Esophagus squamous epithelium (tissue), 5 donors: ENCODE data around the gene EMP1. TPM values are rescaled to one million over a fixed set of nuclear protein-coding genes. Genes with fewer than 3 reads are reported as not detected.

Source experiments
- DNase-seq: peaks from one replicate; lab custom pipeline; 2025; lab: John Stamatoyannopoulos, UW
- H3K27ac ChIP-seq, 4 donors: fragments of 200-600 bp; sonication (generic); one replicate each; pipeline ENCODE4 v1.5.1; 2016 to 2019; ENCODE audit warnings: mild to moderate bottlenecking in 1 of 4
- H3K27me3 ChIP-seq, 4 donors: fragments of 200-600 bp; sonication (generic); 1 replicate in 3 of 4; 2 replicates in 1 of 4; pipeline versions ENCODE4 v1.5.1 to v1.6.0; 2017 to 2021; ENCODE audit warnings: antibody characterized with exemption in 1 of 4
- H3K36me3 ChIP-seq, 3 donors: fragments of 200-600 bp; sonication (generic); one replicate each; pipeline ENCODE4 v1.5.1; 2016 to 2019
- H3K4me1 ChIP-seq, 3 donors: fragments of 200-600 bp; sonication (generic); one replicate each; pipeline ENCODE4 v1.5.1; 2017 to 2019
- H3K4me3 ChIP-seq, 4 donors: fragments of 200-600 bp; sonication (generic); 1 replicate in 3 of 4; 2 replicates in 1 of 4; pipeline ENCODE4 v1.5.1; 2016 to 2019; ENCODE audit warnings: mild to moderate bottlenecking in 2 of 4, moderate library complexity in 1 of 4
- H3K9me3 ChIP-seq, 3 donors: fragments of 200-600 bp; sonication (generic); one replicate each; pipeline ENCODE4 v1.5.1; 2016 to 2019
- CTCF ChIP-seq, 6 experiments: fragments of 450-650 bp in 4 of 6; fragments of 200-600 bp in 2 of 6; sonication (generic) in 2 of 6; IDR thresholded peaks; one replicate each; pipeline ENCODE4 v1.5.1; 2016 to 2019; ENCODE audit warnings: antibody characterized with exemption in 6 of 6, mild to moderate bottlenecking in 4 of 6, moderate library complexity in 4 of 6
- POLR2A ChIP-seq, 4 donors: fragments of 450-650 bp; IDR thresholded peaks; one replicate each; pipeline ENCODE4 v1.6.1; 2017; ENCODE audit warnings: antibody characterized with exemption in 4 of 4, mild to moderate bottlenecking in 4 of 4, moderate library complexity in 3 of 4
- WGBS, 2 donors: methylation state at CpG; one replicate each; pipeline ENCODE4 v1.1.5; 2018; 5-methylcytosine and 5-hydroxymethylcytosine counted together
- intact Hi-C: fragments of 100-400 bp; cut with DNase I; formaldehyde crosslinking; loops from one replicate; pipeline ENCODE4 v1.15.0; 2022
- total RNA-seq, 4 donors: library from RNA; depleted of rRNA; stranded (reverse); fragments of >200 nt; gene quantifications; one replicate each; pipeline ENCODE4 v1.1.0, GENCODE V29; 2016
- donor health status: DM: yes; HTN: yes; CAD: no.

EMP1 gene
- total RNA-seq, 4 donors from 2014 or later = 2,742 to 8,541 (median 3,206) TPM

DNA sequence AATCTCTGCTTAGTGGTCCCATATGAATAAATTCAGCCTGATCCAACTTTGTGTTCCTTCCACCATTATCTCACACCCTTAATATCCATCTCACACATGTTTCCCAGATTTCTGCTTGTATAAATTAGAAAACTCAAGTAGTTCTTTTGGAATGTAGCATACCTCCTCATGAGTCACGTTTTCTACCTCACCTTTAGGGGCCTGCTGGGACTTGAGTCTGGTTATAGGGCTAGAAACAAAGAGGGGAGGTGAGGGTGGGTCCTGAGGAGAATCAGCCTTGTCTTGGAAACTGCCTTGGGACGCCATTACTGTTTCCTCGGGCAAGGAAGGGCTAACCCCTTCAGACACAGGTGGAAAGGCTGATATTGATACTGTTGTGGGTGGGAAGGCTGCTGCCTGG, 51.1 kb downstream of the EMP1 start:
- no peak for TF ChIP-seq POLR2A (IDR thresholded peaks at IDR 0.05)
- no peak for TF ChIP-seq CTCF (IDR thresholded peaks at IDR 0.05)
- DNase-seq = no peak

DNA sequence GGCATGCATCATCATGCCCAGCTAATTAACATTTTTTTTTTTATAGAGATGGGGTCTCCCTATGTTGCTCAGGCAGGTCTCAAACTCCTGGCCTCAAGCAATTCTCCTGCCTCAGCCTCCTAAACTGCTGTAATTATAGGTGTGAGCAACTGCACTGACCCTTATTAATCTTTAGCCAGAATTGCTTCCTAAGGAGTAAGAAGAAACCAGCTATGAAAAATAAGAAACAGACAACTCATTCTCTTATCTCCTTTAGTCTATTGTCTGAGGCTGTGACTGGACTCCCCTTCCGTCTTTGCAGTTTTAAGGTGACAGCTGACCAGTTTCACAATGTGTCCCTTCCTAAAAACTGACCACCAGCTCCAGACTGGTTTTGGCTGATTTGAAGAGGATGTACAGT, 52.4 kb downstream of the EMP1 start:
- H3K4me3 ChIP-seq = no peak overlapping the region
- intact Hi-C loops = no loop called here
- DNase-seq = no peak
- no peak overlapping the region for H3K27ac ChIP-seq
- no peaks in the 10 kb centered on the region for H3K9me3 ChIP-seq
- 85 to 93% methylated on average over 1 of the region's 1 CpG for WGBS, 2 donors
- no peaks in the 10 kb centered on the region for H3K4me1 ChIP-seq
- no peaks in the 10 kb centered on the region for H3K27me3 ChIP-seq
- no peak for TF ChIP-seq POLR2A (IDR thresholded peaks at IDR 0.05)
- no peak for TF ChIP-seq CTCF (IDR thresholded peaks at IDR 0.05)
- H3K36me3 ChIP-seq = no peaks in the 10 kb centered on the region

More for the DNA sequence above, 51.1 kb downstream of the EMP1 start:
- 29 to 56% methylated on average over 1 to 2 of the region's 3 CpGs for WGBS, 2 donors
- H3K36me3 ChIP-seq = no peaks in the 10 kb centered on the region
- no peaks in the 10 kb centered on the region for H3K4me1 ChIP-seq
- no peaks in the 10 kb centered on the region for H3K9me3 ChIP-seq
- no peaks in the 10 kb centered on the region for H3K27me3 ChIP-seq
- intact Hi-C loops = no loop called here
- H3K27ac ChIP-seq = no peak overlapping the region
- no peak overlapping the region for H3K4me3 ChIP-seq

DNA sequence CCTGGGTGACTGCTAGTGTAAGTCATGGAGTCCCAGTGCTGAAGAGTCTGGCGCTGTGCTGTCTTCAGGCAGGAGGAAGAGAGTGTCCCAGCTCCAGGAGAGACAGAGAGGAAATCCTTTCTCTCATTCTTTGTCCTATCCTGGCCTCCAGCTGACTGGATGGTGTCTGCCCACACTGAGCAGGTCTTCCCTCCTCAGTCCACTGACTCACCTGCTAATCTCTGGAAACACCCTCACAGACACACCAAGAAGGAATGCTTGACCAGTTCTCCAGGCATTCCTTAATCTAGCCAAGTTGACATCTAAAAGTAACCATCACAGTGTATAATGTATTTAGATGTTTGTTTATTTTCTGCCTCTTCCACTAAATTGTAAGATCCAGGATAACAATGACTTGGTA, 53.9 kb downstream of the EMP1 start:
- TF ChIP-seq POLR2A (IDR thresholded peaks at IDR 0.05) = no peak
- no peak for TF ChIP-seq CTCF (IDR thresholded peaks at IDR 0.05)
- no peaks in the 10 kb centered on the region for H3K9me3 ChIP-seq
- no peak for DNase-seq
- H3K27me3 ChIP-seq = no peaks in the 10 kb centered on the region
- 83 to 86% methylated on average over 1 of the region's 1 CpG for whole genome bisulfite sequencing, 2 donors
- H3K27ac ChIP-seq = no peak overlapping the region
- H3K36me3 ChIP-seq = no peaks in the 10 kb centered on the region
- intact Hi-C loops = no loop called here
- no peaks in the 10 kb centered on the region for H3K4me1 ChIP-seq
- no peak overlapping the region for H3K4me3 ChIP-seq

GRCh38 chr12:13251521-13251920, 55.0 kb downstream of the EMP1 start:
- 91 to 96% methylated on average over 5 of the region's 5 CpGs for WGBS, 2 donors
- Histone ChIP-seq H3K9me3 (no peaks in the 10 kb centered on the region), H3K27ac (no peak overlapping the region), H3K36me3 (no peaks in the 10 kb centered on the region), H3K27me3 (no peaks in the 10 kb centered on the region), H3K4me3 (no peak overlapping the region), H3K4me1 (peaks cover 0 to 7% (median 0%) of the 10 kb centered on the region in 3 donors)
- no peak for DNase-seq
- intact Hi-C loops = no loop called here
- no peak for TF ChIP-seq CTCF (IDR thresholded peaks at IDR 0.05)

- Histone ChIP-seq H3K9me3 (no peaks in the 10 kb centered on the region), H3K27ac (no peak overlapping the region), H3K4me1 (peaks cover 0 to 10% (median 0%) of the 10 kb centered on the region in 3 donors), H3K27me3 (no peaks in the 10 kb centered on the region), H3K36me3 (no peaks in the 10 kb centered on the region), H3K4me3 (no peak overlapping the region)
- TF ChIP-seq POLR2A (IDR thresholded peaks at IDR 0.05) = no peak
- no peak for TF ChIP-seq CTCF (IDR thresholded peaks at IDR 0.05)
- intact Hi-C loops = no loop called here
- DNase-seq = no peak
Observed at GRCh38 chr12:13252024-13252423, 55.5 kb downstream of the EMP1 start.
